ENCODE data around the gene CAPN7. TPM values are rescaled to one million over a fixed set of nuclear protein-coding genes. Genes with fewer than 3 reads are reported as not detected.
A peak's percentile ranks its signal among the peaks of the same experiment; 100 is the strongest.

Gene CAPN7
- total RNA-seq, 1 donor from 2014 or later, result 48.9 TPM

- DNase-seq, result no peak
Measured at GRCh38 chr3:15246186-15246585, 40.1 kb downstream of the CAPN7 start.

GRCh38 chr3:15253023-15253697, 47.1 kb downstream of the CAPN7 start:
- DNase-seq, result no peak

GRCh38 chr3:15255215-15255614, 49.2 kb downstream of the CAPN7 start:
- DNase-seq, result no peak

- DNase-seq, result no peak
Measured at GRCh38 chr3:15256861-15257341, 50.9 kb downstream of the CAPN7 start.

GRCh38 chr3:15258720-15259119, 52.7 kb downstream of the CAPN7 start:
- no peak for DNase-seq

GRCh38 chr3:15260531-15260930, 54.5 kb downstream of the CAPN7 start:
- no peak for DNase-seq

- no peak for DNase-seq
Measured at GRCh38 chr3:15261274-15261673, 55.2 kb downstream of the CAPN7 start.

- no peak for DNase-seq
Measured at GRCh38 chr3:15262021-15262420, 56.0 kb downstream of the CAPN7 start.

GRCh38 chr3:15263120-15263519, 57.1 kb downstream of the CAPN7 start:
- no peak for DNase-seq

GRCh38 chr3:15263926-15264325, 57.9 kb downstream of the CAPN7 start:
- DNase-seq, result no peak

- DNase-seq, result no peak
Measured at GRCh38 chr3:15264486-15264885, 58.4 kb downstream of the CAPN7 start.

- no peak for DNase-seq
Measured at GRCh38 chr3:15265655-15266509, 59.8 kb downstream of the CAPN7 start.

GRCh38 chr3:15266510-15267376, 60.7 kb downstream of the CAPN7 start:
- no peak for DNase-seq

GRCh38 chr3:15267502-15267901, 61.5 kb downstream of the CAPN7 start:
- no peak for DNase-seq

GRCh38 chr3:15268033-15268631, 62.1 kb downstream of the CAPN7 start:
- DNase-seq, result peak; percentile 73

- DNase-seq, result no peak
Measured at GRCh38 chr3:15269091-15269989, 63.3 kb downstream of the CAPN7 start.

- no peak for DNase-seq
Measured at GRCh38 chr3:15271030-15271429, 65.0 kb downstream of the CAPN7 start.

- DNase-seq, result no peak
Measured at GRCh38 chr3:15271785-15272381, 65.8 kb downstream of the CAPN7 start.

GRCh38 chr3:15272426-15273196, 66.6 kb downstream of the CAPN7 start:
- DNase-seq, result no peak

GRCh38 chr3:15273227-15273626, 67.2 kb downstream of the CAPN7 start:
- no peak for DNase-seq

All from skin of body (tissue), 2 donors.